Loucy (cell line): ENCODE results near the gene CRADD.

Source experiments
- H2AFZ ChIP-seq: fragments of 200-600 bp; sonication (generic); 2 replicates; pipeline ENCODE4 v1.6.0; 2016; ENCODE audit warnings: antibody characterized with exemption, mild to moderate bottlenecking, low read length, moderate library complexity
- H3F3A ChIP-seq: fragments of 200-600 bp; 2 replicates; pipeline ENCODE4 v1.6.0; 2016; ENCODE audit warnings: antibody characterized with exemption, low read depth, mild to moderate bottlenecking
- H3K27me3 ChIP-seq: fragments of 200-600 bp; sonication (generic); 2 replicates; pipeline ENCODE4 v1.6.1; 2014; ENCODE audit warnings: low read length, mild to moderate bottlenecking; ENCODE audit not compliant: insufficient read depth, poor library complexity, severe bottlenecking
- H3K36me3 ChIP-seq: fragments of 200-600 bp; sonication (generic); 2 replicates; pipeline ENCODE4 v1.6.1; 2016; ENCODE audit warnings: low read length; ENCODE audit not compliant: insufficient read depth
- H3K4me1 ChIP-seq: fragments of 200-600 bp; sonication (generic); 2 replicates; pipeline ENCODE4 v1.5.1; 2014; ENCODE audit warnings: low read length, mild to moderate bottlenecking; ENCODE audit not compliant: insufficient read depth, poor library complexity, severe bottlenecking
- H3K4me2 ChIP-seq: fragments of 200-600 bp; sonication (generic); 2 replicates; pipeline ENCODE4 v1.6.0; 2014; ENCODE audit warnings: antibody characterized with exemption, low read length, low read depth, mild to moderate bottlenecking; ENCODE audit not compliant: poor library complexity, severe bottlenecking
- H3K4me3 ChIP-seq: fragments of 200-600 bp; sonication (generic); 2 replicates; pipeline ENCODE4 v1.5.1; 2014; ENCODE audit warnings: low read length, mild to moderate bottlenecking, mixed read lengths; ENCODE audit not compliant: poor library complexity, severe bottlenecking
- H3K79me2 ChIP-seq: fragments of 200-600 bp; sonication (generic); 2 replicates; pipeline ENCODE4 v1.6.1; 2014; ENCODE audit warnings: low read length; ENCODE audit not compliant: insufficient read depth
- H3K9ac ChIP-seq: fragments of 200-600 bp; sonication (generic); 2 replicates; pipeline ENCODE4 v1.6.0; 2014; ENCODE audit warnings: mild to moderate bottlenecking, low read depth, low read length, moderate library complexity; ENCODE audit not compliant: poor library complexity, severe bottlenecking
- H3K9me2 ChIP-seq: fragments of 200-600 bp; sonication (generic); replicated peaks from 2 replicates; pipeline ENCODE4 v1.6.1; 2016; ENCODE audit warnings: low read depth, low read length, mixed read lengths
- H3K9me3 ChIP-seq: fragments of 200-600 bp; sonication (generic); 2 replicates; pipeline ENCODE4 v1.6.1; 2014; ENCODE audit warnings: mild to moderate bottlenecking, antibody characterized with exemption, low read length, low read depth; ENCODE audit not compliant: insufficient read depth
- H4K20me1 ChIP-seq: fragments of 200-600 bp; sonication (generic); 2 replicates; pipeline ENCODE4 v1.6.0; 2014; ENCODE audit warnings: antibody characterized with exemption, low read length, mild to moderate bottlenecking; ENCODE audit not compliant: insufficient read depth, poor library complexity, severe bottlenecking
- EZH2phosphoT487 ChIP-seq: fragments of 200-600 bp; IDR thresholded peaks from 2 replicates; pipeline ENCODE4 v1.6.1; 2018; ENCODE audit warnings: antibody characterized with exemption, mild to moderate bottlenecking, moderate library complexity, borderline replicate concordance
- TF ChIP-seq, protein P1 (sequence below): fragments of 200-600 bp; sonication (generic); conservative IDR thresholded peaks from 2 replicates; pipeline ENCODE4 v1.5.1; 2014; ENCODE audit warnings: mild to moderate bottlenecking, antibody characterized with exemption, low read length

CRADD gene

DNA sequence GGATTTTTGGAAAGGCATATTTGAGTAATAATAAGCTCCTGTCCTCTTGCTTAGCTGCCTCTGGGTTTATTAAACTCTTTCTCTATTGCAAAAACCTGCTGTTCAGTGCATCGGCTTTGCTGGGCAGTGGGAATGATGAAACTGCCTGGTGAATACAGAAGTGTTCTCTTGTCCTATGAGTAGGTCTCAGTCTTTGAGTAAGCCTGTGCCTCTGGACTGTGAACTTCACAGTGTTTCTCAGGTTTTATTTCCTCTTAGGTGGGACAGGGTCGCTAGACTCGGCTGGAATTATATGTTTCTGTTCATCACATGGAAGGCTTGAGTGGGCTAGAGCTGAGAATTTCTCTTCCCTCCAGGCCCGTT is 46.4 kb downstream of the CRADD start:
- H2AFZ ChIP-seq, result no peak overlapping the region
- H3K9me3 ChIP-seq, result peaks cover 19% of the 10 kb centered on the region; the same call in 1 of the 2 replicates
- no peak overlapping the region for H3K4me3 ChIP-seq
- H4K20me1 ChIP-seq, result no peaks in the 10 kb centered on the region
- no peak overlapping the region for H3K4me2 ChIP-seq
- H3K9ac ChIP-seq, result no peak overlapping the region
- H3F3A ChIP-seq, result no peaks in the 10 kb centered on the region
- TF ChIP-seq, protein P1, sequence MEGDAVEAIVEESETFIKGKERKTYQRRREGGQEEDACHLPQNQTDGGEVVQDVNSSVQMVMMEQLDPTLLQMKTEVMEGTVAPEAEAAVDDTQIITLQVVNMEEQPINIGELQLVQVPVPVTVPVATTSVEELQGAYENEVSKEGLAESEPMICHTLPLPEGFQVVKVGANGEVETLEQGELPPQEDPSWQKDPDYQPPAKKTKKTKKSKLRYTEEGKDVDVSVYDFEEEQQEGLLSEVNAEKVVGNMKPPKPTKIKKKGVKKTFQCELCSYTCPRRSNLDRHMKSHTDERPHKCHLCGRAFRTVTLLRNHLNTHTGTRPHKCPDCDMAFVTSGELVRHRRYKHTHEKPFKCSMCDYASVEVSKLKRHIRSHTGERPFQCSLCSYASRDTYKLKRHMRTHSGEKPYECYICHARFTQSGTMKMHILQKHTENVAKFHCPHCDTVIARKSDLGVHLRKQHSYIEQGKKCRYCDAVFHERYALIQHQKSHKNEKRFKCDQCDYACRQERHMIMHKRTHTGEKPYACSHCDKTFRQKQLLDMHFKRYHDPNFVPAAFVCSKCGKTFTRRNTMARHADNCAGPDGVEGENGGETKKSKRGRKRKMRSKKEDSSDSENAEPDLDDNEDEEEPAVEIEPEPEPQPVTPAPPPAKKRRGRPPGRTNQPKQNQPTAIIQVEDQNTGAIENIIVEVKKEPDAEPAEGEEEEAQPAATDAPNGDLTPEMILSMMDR, result no peak
- TF ChIP-seq EZH2phosphoT487, result no peak
- H3K27me3 ChIP-seq, result no peaks in the 10 kb centered on the region
- H3K36me3 ChIP-seq, result no peaks in the 10 kb centered on the region
- no peaks in the 10 kb centered on the region for H3K79me2 ChIP-seq
- peaks cover 7% of the 10 kb centered on the region for H3K4me1 ChIP-seq
- H3K9me2 ChIP-seq, result no peaks in the 10 kb centered on the region

DNA sequence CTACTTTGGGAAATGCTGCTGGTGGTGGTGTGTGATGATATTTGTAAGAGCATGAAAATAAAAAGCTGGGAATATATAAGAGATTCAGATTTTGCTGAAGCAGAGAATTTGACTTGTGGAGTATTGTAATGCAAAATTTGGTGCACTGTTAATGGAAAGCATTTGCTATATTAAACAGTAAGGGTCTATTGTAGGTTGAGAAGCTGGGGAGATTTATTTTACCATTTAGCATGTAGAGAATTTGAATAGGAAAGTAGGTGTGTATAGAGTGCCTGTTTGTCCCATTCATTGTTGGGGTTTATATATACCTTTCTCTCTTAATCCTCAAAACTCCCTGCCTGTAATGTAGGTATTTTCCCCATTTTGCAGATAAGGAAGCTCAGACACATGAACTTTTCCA is 48.4 kb downstream of the CRADD start:
- no peaks in the 10 kb centered on the region for H3K27me3 ChIP-seq
- no peaks in the 10 kb centered on the region for H3K79me2 ChIP-seq
- H4K20me1 ChIP-seq, result no peaks in the 10 kb centered on the region
- H3K4me3 ChIP-seq, result no peak overlapping the region
- H3K9me3 ChIP-seq, result peaks cover 15% of the 10 kb centered on the region; the same call in 1 of the 2 replicates
- H3K36me3 ChIP-seq, result no peaks in the 10 kb centered on the region
- H3K9me2 ChIP-seq, result no peaks in the 10 kb centered on the region
- no peak overlapping the region for H3K4me2 ChIP-seq
- H3K9ac ChIP-seq, result no peak overlapping the region
- no peaks in the 10 kb centered on the region for H3F3A ChIP-seq
- TF ChIP-seq EZH2phosphoT487, result no peak
- TF ChIP-seq, protein P1, result no peak
- no peak overlapping the region for H2AFZ ChIP-seq
- peaks cover 7% of the 10 kb centered on the region for H3K4me1 ChIP-seq

DNA sequence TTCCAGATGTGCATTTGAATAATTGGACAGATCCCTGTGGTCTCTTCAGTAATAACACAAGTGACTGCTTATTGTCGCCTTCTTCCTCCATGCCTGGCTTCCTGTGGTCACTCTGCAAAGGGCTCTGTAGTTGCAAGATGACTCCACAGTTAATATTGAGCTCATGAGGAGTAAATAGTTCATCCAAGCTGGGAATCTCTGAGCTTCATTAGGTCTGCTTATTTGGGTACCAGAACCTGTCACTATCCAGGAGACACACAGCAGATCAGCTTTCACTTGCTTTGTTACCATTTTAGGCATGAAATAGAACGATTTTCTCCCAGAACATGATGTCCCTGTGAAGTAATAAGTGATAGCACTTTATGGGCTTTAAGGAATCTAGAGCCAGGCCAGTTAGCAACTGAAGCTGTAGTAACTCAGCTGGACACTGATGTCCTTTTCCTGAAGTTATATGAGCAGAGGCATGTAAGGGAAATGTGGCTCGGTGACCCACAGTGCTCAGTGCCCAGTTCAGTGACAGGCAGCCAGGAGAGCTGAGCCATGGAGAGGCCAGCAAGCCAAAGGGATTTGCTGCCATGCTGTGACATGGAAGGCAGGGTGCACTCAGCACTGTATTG is 50.1 kb downstream of the CRADD start:
- no peaks in the 10 kb centered on the region for H3K79me2 ChIP-seq
- H3K9ac ChIP-seq, result no peak overlapping the region
- TF ChIP-seq EZH2phosphoT487, result no peak
- TF ChIP-seq, protein P1, result no peak
- H3K36me3 ChIP-seq, result no peaks in the 10 kb centered on the region
- no peak overlapping the region for H3K4me2 ChIP-seq
- no peaks in the 10 kb centered on the region for H4K20me1 ChIP-seq
- H3K9me3 ChIP-seq, result 0 out of 2 replicates have a peak, but pooled peaks cover 5% of the 10 kb centered on the region
- no peak overlapping the region for H2AFZ ChIP-seq
- no peaks in the 10 kb centered on the region for H3K27me3 ChIP-seq
- no peak overlapping the region for H3K4me3 ChIP-seq
- no peaks in the 10 kb centered on the region for H3F3A ChIP-seq
- H3K4me1 ChIP-seq, result peaks cover 7% of the 10 kb centered on the region
- H3K9me2 ChIP-seq, result no peaks in the 10 kb centered on the region
